ENCODE measurements around the gene PLA2G7. TPM values are rescaled to one million over a fixed set of nuclear protein-coding genes. Genes with fewer than 3 reads are reported as not detected.

Gene PLA2G7
- polyA plus RNA-seq (0.35 TPM in 1 of 2 replicates, not detected in the other), polyA minus RNA-seq (0.35 TPM in 1 of 2 replicates, not detected in the other)

DNA sequence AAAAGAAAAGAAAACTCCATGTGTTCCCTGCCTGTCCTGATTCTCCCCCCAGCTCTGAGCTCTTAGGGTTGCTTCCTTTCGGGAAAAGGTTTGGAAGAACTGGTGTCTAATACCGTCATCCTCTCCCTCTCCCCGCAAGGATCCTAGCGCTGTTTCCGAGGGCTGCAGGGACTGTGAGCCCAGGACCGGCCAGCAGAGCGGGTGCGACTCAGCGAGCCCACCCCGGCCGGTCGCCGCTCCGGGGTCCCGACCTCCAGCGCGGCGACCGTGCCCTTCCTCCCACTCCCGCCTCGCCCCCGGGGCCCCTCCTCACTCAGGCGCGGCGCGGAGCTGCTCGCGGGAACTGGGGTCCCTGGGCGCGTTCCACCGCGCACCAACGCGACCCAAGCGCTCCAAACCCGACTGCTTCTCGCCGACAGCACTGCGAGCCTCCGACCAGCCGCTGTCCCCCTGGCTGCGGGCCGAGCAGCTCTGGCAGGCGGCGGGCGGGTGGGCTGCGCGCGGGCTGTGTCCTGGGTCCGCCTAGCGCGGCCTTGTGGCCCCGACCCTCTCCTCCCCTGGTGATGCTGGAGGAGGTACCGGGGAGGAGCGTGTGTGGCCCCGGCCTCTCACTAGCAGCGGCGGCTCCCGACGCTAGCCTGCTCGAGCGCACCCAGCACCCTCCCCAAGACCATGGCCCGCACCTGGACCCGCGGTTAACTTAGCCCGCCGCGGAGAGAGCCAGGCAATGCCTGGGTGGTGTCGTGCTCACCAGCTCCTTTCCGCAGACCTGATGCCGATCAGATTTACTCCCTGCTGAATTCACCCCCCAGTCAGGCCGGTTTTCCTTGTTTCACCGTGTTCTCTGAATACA, at the start of gene PLA2G7:
PLA2G7 (minus strand) TSS at position 509 of the 853 bp plus-strand sequence. CDS start 12,484 bp downstream, outside the sequence.
- TF ChIP-seq, protein P1, sequence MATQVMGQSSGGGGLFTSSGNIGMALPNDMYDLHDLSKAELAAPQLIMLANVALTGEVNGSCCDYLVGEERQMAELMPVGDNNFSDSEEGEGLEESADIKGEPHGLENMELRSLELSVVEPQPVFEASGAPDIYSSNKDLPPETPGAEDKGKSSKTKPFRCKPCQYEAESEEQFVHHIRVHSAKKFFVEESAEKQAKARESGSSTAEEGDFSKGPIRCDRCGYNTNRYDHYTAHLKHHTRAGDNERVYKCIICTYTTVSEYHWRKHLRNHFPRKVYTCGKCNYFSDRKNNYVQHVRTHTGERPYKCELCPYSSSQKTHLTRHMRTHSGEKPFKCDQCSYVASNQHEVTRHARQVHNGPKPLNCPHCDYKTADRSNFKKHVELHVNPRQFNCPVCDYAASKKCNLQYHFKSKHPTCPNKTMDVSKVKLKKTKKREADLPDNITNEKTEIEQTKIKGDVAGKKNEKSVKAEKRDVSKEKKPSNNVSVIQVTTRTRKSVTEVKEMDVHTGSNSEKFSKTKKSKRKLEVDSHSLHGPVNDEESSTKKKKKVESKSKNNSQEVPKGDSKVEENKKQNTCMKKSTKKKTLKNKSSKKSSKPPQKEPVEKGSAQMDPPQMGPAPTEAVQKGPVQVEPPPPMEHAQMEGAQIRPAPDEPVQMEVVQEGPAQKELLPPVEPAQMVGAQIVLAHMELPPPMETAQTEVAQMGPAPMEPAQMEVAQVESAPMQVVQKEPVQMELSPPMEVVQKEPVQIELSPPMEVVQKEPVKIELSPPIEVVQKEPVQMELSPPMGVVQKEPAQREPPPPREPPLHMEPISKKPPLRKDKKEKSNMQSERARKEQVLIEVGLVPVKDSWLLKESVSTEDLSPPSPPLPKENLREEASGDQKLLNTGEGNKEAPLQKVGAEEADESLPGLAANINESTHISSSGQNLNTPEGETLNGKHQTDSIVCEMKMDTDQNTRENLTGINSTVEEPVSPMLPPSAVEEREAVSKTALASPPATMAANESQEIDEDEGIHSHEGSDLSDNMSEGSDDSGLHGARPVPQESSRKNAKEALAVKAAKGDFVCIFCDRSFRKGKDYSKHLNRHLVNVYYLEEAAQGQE (IDR thresholded peaks at IDR 0.05; ENCODE audit: borderline replicate concordance): no peak
- peak; percentile 39 for TF ChIP-seq MXI1 (conservative IDR thresholded peaks at IDR 0.05; ENCODE audit: poor library complexity, severe bottlenecking)
- TF ChIP-seq EZH2 (IDR thresholded peaks at IDR 0.05; ENCODE audit: borderline replicate concordance, insufficient read depth, low read length, poor library complexity, severe bottlenecking): no peak
- no peak for TF ChIP-seq SMC3 (conservative IDR thresholded peaks at IDR 0.05; ENCODE audit: poor library complexity)
- no peak for TF ChIP-seq EP300 (conservative IDR thresholded peaks at IDR 0.05; ENCODE audit: poor library complexity, severe bottlenecking)
- TF ChIP-seq, protein P2, sequence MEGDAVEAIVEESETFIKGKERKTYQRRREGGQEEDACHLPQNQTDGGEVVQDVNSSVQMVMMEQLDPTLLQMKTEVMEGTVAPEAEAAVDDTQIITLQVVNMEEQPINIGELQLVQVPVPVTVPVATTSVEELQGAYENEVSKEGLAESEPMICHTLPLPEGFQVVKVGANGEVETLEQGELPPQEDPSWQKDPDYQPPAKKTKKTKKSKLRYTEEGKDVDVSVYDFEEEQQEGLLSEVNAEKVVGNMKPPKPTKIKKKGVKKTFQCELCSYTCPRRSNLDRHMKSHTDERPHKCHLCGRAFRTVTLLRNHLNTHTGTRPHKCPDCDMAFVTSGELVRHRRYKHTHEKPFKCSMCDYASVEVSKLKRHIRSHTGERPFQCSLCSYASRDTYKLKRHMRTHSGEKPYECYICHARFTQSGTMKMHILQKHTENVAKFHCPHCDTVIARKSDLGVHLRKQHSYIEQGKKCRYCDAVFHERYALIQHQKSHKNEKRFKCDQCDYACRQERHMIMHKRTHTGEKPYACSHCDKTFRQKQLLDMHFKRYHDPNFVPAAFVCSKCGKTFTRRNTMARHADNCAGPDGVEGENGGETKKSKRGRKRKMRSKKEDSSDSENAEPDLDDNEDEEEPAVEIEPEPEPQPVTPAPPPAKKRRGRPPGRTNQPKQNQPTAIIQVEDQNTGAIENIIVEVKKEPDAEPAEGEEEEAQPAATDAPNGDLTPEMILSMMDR (IDR thresholded peaks at IDR 0.05; ENCODE audit: poor library complexity, severe bottlenecking): peak; percentile 22
- peak; percentile 32 for TF ChIP-seq POLR2AphosphoS5 (IDR thresholded peaks at IDR 0.05)
- no peak for TF ChIP-seq TAF1 (IDR thresholded peaks at IDR 0.05; ENCODE audit: low read depth)
- TF ChIP-seq RAD21 (conservative IDR thresholded peaks at IDR 0.05): no peak
- Histone ChIP-seq H4K20me1 (ENCODE audit: insufficient read depth) (no peaks in the 10 kb centered on the region), H3K27ac (ENCODE audit: low read length) (no peak within 1 kb of the TSS), H3K9me3 (ENCODE audit: low read length) (no peaks in the 10 kb centered on the region), H3K79me2 (replicated peaks; ENCODE audit: insufficient read depth, low read length) (no peaks in the 10 kb centered on the region), H3K9ac (ENCODE audit: low read length) (peak within 1 kb of the TSS; percentile 60), H3K4me3 (ENCODE audit: low read length) (peak within 1 kb of the TSS; percentile 89), H3K27me3 (ENCODE audit: insufficient read depth, low read depth, low read length) (peaks cover 36% of the 10 kb centered on the region), H3F3A (ENCODE audit: insufficient read depth, low read length, poor library complexity, severe bottlenecking) (no peaks in the 10 kb centered on the region), H3K9me2 (ENCODE audit: insufficient read depth, low read length) (no peaks in the 10 kb centered on the region), H3K4me2 (ENCODE audit: low read length) (peak within 1 kb of the TSS; percentile 60), H2AFZ (ENCODE audit: low read depth, low read length) (peak within 1 kb of the TSS; percentile 25), H3K36me3 (ENCODE audit: insufficient read depth, low read length) (no peaks in the 10 kb centered on the region)

DNA sequence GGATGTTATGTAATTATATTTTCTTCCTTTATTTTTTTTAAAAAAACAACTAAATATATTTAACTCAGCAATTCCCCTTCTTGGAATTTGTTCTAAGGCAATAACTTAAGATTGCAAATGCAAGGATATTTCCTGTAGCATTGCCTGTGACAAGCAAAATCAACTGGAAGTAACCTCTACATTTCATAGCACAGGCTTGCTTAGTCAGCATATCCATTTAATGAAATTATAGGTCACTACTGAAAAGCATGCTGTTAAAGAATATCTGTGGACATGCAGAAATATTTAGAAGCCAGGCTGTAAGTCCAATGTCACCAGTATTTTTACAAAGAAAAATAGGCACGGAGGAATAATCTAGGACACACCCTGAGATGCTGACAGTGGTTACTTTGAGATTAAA, 49.4 kb upstream of the PLA2G7 start:
- Histone ChIP-seq H3K4me2 (ENCODE audit: low read length) (no peak overlapping the region), H3K36me3 (ENCODE audit: insufficient read depth, low read length) (no peaks in the 10 kb centered on the region), H3K9ac (ENCODE audit: low read length) (no peak overlapping the region), H3K4me3 (ENCODE audit: low read length) (no peak overlapping the region), H3K27ac (ENCODE audit: low read length) (no peak overlapping the region), H3K9me3 (ENCODE audit: low read length) (no peaks in the 10 kb centered on the region), H3K9me2 (ENCODE audit: insufficient read depth, low read length) (no peaks in the 10 kb centered on the region), H3K27me3 (ENCODE audit: insufficient read depth, low read depth, low read length) (no peaks in the 10 kb centered on the region), H3K79me2 (replicated peaks; ENCODE audit: insufficient read depth, low read length) (no peaks in the 10 kb centered on the region), H4K20me1 (ENCODE audit: insufficient read depth) (no peaks in the 10 kb centered on the region), H2AFZ (ENCODE audit: low read depth, low read length) (no peak overlapping the region), H3F3A (ENCODE audit: insufficient read depth, low read length, poor library complexity, severe bottlenecking) (no peaks in the 10 kb centered on the region)
- TF ChIP-seq, protein P1 (IDR thresholded peaks at IDR 0.05; ENCODE audit: borderline replicate concordance): no peak
- TF ChIP-seq POLR2AphosphoS5 (IDR thresholded peaks at IDR 0.05) (no peak), TAF1 (IDR thresholded peaks at IDR 0.05; ENCODE audit: low read depth) (no peak), RAD21 (conservative IDR thresholded peaks at IDR 0.05) (no peak), EZH2 (IDR thresholded peaks at IDR 0.05; ENCODE audit: borderline replicate concordance, insufficient read depth, low read length, poor library complexity, severe bottlenecking) (no peak), MXI1 (conservative IDR thresholded peaks at IDR 0.05; ENCODE audit: poor library complexity, severe bottlenecking) (no peak), SMC3 (conservative IDR thresholded peaks at IDR 0.05; ENCODE audit: poor library complexity) (no peak), EP300 (conservative IDR thresholded peaks at IDR 0.05; ENCODE audit: poor library complexity, severe bottlenecking) (no peak)
- TF ChIP-seq, protein P2 (IDR thresholded peaks at IDR 0.05; ENCODE audit: poor library complexity, severe bottlenecking): no peak

Measured in neural cell (in vitro differentiated cells).